Measurements from ENCODE around the gene LRRC70. TPM values are rescaled to one million over a fixed set of nuclear protein-coding genes. Genes with fewer than 3 reads are reported as not detected.

Gene LRRC70
- total RNA-seq, 1 experiment from 2014 or later = 0.68 TPM

DNA sequence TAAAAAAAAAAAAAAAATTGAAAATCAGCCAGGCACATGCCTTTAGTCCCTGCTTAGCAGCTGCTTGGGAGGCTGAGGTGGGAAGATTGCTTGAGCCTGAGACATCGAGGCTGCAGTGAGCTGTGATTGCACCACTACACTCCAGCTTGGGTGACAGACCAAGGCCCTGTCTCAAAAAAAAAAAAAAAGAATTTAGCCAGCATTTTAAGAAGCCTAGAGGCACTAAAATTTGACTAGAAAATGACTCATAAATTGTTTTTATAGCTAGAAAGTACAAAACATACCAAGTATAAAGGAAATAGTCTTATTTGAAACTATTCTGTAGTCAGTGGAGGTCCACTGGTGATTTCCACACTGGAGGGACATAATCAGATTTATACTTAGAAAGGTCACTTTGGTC lies 17.5 kb downstream of the LRRC70 start:
- Mint-ChIP-seq H3K27me3 (ENCODE audit: insufficient read depth, unreplicated experiment) (no peaks in the 10 kb centered on the region), H3K36me3 (ENCODE audit: insufficient read depth, unreplicated experiment) (peaks cover 24% of the 10 kb centered on the region), H3K4me3 (ENCODE audit: unreplicated experiment) (no peak overlapping the region), H3K27ac (ENCODE audit: unreplicated experiment) (no peak overlapping the region), H3K4me1 (ENCODE audit: low read depth, unreplicated experiment) (no peaks in the 10 kb centered on the region), H3K9me3 (ENCODE audit: unreplicated experiment) (no peaks in the 10 kb centered on the region)
- DNase-seq = no peak
- Histone ChIP-seq H3K4me3 (ENCODE audit: low read depth, low read length) (no peak overlapping the region), H3K9me3 (no peaks in the 10 kb centered on the region), H3K4me1 (no peaks in the 10 kb centered on the region), H3K27me3 (replicated peaks; ENCODE audit: control insufficient read depth, insufficient read depth, low read length) (no peaks in the 10 kb centered on the region), H3K36me3 (ENCODE audit: control insufficient read depth, insufficient read depth, low read length) (no peaks in the 10 kb centered on the region; the same call in 1 of the 2 replicates)
- TF ChIP-seq, protein P1, sequence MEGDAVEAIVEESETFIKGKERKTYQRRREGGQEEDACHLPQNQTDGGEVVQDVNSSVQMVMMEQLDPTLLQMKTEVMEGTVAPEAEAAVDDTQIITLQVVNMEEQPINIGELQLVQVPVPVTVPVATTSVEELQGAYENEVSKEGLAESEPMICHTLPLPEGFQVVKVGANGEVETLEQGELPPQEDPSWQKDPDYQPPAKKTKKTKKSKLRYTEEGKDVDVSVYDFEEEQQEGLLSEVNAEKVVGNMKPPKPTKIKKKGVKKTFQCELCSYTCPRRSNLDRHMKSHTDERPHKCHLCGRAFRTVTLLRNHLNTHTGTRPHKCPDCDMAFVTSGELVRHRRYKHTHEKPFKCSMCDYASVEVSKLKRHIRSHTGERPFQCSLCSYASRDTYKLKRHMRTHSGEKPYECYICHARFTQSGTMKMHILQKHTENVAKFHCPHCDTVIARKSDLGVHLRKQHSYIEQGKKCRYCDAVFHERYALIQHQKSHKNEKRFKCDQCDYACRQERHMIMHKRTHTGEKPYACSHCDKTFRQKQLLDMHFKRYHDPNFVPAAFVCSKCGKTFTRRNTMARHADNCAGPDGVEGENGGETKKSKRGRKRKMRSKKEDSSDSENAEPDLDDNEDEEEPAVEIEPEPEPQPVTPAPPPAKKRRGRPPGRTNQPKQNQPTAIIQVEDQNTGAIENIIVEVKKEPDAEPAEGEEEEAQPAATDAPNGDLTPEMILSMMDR (IDR thresholded peaks at IDR 0.05; ENCODE audit: insufficient read depth in 1 of 2, low read depth in 1 of 2, low read length in 1 of 2, severe bottlenecking in 1 of 2, unreplicated experiment in 1 of 2) = no peak
- no TSS peak for BruUV-seq (replicated peaks)
- CTCF ChIA-PET = no interaction called here
- intact Hi-C loops (cut with micrococcal nuclease; ENCODE audit: unreplicated experiment) = no loop called here
- POLR2A ChIA-PET = no interaction called here

DNA sequence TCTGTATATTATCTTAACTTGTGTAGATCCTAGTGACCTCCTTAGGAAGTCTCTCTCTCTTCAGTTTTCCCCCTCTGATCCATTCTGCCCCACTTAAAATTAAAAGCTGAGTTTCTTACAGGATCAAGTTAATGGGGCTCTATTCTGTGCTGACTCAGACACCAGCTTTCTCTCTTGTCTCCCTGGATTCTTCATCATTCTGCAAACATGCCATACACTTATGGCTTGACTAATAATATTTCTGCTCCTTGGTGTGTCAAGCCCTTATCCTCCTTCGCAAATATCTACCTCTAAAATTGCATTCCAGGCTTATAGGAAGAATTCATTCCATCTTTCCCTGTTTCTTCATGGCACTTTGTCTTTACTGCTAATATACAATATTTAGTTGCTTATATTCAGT lies 18.1 kb downstream of the LRRC70 start:
- no peak overlapping the region for H3K27ac Mint-ChIP-seq (ENCODE audit: unreplicated experiment)
- no peaks in the 10 kb centered on the region for H3K9me3 Mint-ChIP-seq (ENCODE audit: unreplicated experiment)
- H3K4me3 ChIP-seq (ENCODE audit: low read depth, low read length) = no peak overlapping the region
- no peaks in the 10 kb centered on the region for H3K4me1 ChIP-seq
- H3K9me3 ChIP-seq = no peaks in the 10 kb centered on the region
- H3K4me3 Mint-ChIP-seq (ENCODE audit: unreplicated experiment) = no peak overlapping the region
- TF ChIP-seq, protein P1 (IDR thresholded peaks at IDR 0.05; ENCODE audit: insufficient read depth in 1 of 2, low read depth in 1 of 2, low read length in 1 of 2, severe bottlenecking in 1 of 2, unreplicated experiment in 1 of 2) = no peak
- ChIA-PET CTCF (no interaction called here), POLR2A (no interaction called here)
- H3K4me1 Mint-ChIP-seq (ENCODE audit: low read depth, unreplicated experiment) = no peaks in the 10 kb centered on the region
- intact Hi-C loops (cut with micrococcal nuclease; ENCODE audit: unreplicated experiment) = no loop called here
- DNase-seq = no peak
- H3K27me3 Mint-ChIP-seq (ENCODE audit: insufficient read depth, unreplicated experiment) = no peaks in the 10 kb centered on the region
- BruUV-seq (replicated peaks) = no TSS peak
- H3K27me3 ChIP-seq (replicated peaks; ENCODE audit: control insufficient read depth, insufficient read depth, low read length) = no peaks in the 10 kb centered on the region
- H3K36me3 Mint-ChIP-seq (ENCODE audit: insufficient read depth, unreplicated experiment) = peaks cover 24% of the 10 kb centered on the region
- H3K36me3 ChIP-seq (ENCODE audit: control insufficient read depth, insufficient read depth, low read length) = no peaks in the 10 kb centered on the region; the same call in 1 of the 2 replicates

DNA sequence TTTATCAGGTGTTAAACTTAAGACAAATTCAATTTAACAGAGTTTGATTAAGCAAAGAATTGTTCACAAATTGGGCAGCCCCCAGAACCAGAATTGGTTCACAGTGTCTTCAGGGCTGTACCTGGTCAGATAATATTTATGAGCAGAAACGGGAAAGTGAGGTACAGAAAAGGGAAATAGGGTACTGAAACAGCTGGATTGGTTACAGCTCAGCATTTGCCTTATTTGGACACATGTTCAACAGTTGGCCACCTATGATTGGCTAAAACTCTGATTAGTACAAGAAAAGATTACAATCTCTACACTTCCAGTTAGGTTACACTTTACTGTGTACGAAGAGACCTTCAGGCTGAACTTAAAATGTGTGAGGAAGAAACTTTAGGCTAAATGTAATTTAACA lies 18.7 kb downstream of the LRRC70 start:
- intact Hi-C loops (cut with micrococcal nuclease; ENCODE audit: unreplicated experiment) = no loop called here
- no peak overlapping the region for H3K4me3 Mint-ChIP-seq (ENCODE audit: unreplicated experiment)
- no peaks in the 10 kb centered on the region for H3K27me3 ChIP-seq (replicated peaks; ENCODE audit: control insufficient read depth, insufficient read depth, low read length)
- TF ChIP-seq, protein P1 (IDR thresholded peaks at IDR 0.05; ENCODE audit: insufficient read depth in 1 of 2, low read depth in 1 of 2, low read length in 1 of 2, severe bottlenecking in 1 of 2, unreplicated experiment in 1 of 2) = no peak
- no TSS peak for BruUV-seq (replicated peaks)
- DNase-seq = no peak
- H3K27me3 Mint-ChIP-seq (ENCODE audit: insufficient read depth, unreplicated experiment) = no peaks in the 10 kb centered on the region
- H3K27ac Mint-ChIP-seq (ENCODE audit: unreplicated experiment) = no peak overlapping the region
- no peaks in the 10 kb centered on the region for H3K9me3 ChIP-seq
- H3K4me3 ChIP-seq (ENCODE audit: low read depth, low read length) = no peak overlapping the region
- no peaks in the 10 kb centered on the region for H3K9me3 Mint-ChIP-seq (ENCODE audit: unreplicated experiment)
- CTCF ChIA-PET = no interaction called here
- no peaks in the 10 kb centered on the region for H3K4me1 Mint-ChIP-seq (ENCODE audit: low read depth, unreplicated experiment)
- no peaks in the 10 kb centered on the region; the same call in 1 of the 2 replicates for H3K36me3 ChIP-seq (ENCODE audit: control insufficient read depth, insufficient read depth, low read length)
- no peaks in the 10 kb centered on the region for H3K4me1 ChIP-seq
- POLR2A ChIA-PET = no interaction called here
- H3K36me3 Mint-ChIP-seq (ENCODE audit: insufficient read depth, unreplicated experiment) = peaks cover 21% of the 10 kb centered on the region

Measured in Caco-2 (cell line).